BLaER1 treated with 17β-estradiol and CSF1 and Interleukin-3, amounts not matched to agents 10 nM and 100 nM (cell line): ENCODE data around the gene GSTP1.

ENCODE experiments used
- H3K27ac ChIP-seq, 11 experiments: shearing (Covaris generic); formaldehyde crosslinking; 2 replicates each; pipeline ENCODE4 v1.8.1; 2022
- H3K27me3 ChIP-seq, 11 experiments: shearing (Covaris generic); formaldehyde crosslinking; 2 replicates each; pipeline ENCODE4 v1.8.1; 2022
- H3K36me3 ChIP-seq, 11 experiments: shearing (Covaris generic); formaldehyde crosslinking; 2 replicates each; pipeline ENCODE4 v1.8.1; 2022
- H3K4me1 ChIP-seq, 10 experiments: shearing (Covaris generic); formaldehyde crosslinking; 2 replicates each; pipeline ENCODE4 v1.8.1; 2022
- H3K4me2 ChIP-seq, 11 experiments: shearing (Covaris generic); formaldehyde crosslinking; 2 replicates each; pipeline ENCODE4 v1.8.1; 2022
- H3K4me3 ChIP-seq, 10 experiments: shearing (Covaris generic); formaldehyde crosslinking; 2 replicates each; pipeline ENCODE4 v1.8.1; 2022
- H3K9ac ChIP-seq, 11 experiments: shearing (Covaris generic); formaldehyde crosslinking; 2 replicates each; pipeline ENCODE4 v1.8.1; 2022
- H3K9me3 ChIP-seq, 11 experiments: shearing (Covaris generic); formaldehyde crosslinking; replicated peaks in 1 of 11; 2 replicates each; pipeline ENCODE4 v1.8.1; 2022
- H4K20me1 ChIP-seq, 11 experiments: shearing (Covaris generic); formaldehyde crosslinking; 2 replicates each; pipeline ENCODE4 v1.8.1; 2022
- Cebpa-rat ChIP-seq, 11 experiments: shearing (Covaris generic); IDR thresholded peaks; 2 replicates each; pipeline ENCODE4 v1.8.1; 2022

GSTP1 gene

GRCh38 chr11:67574938-67575337 lies 8.7 kb upstream of the GSTP1 start:
- TF ChIP-seq Cebpa-rat (IDR thresholded peaks at IDR 0.05): no peak
- Histone ChIP-seq H4K20me1 (no peaks in the 10 kb centered on the region; a peak in 1 of 22 replicates), H3K9me3 (no peaks in the 10 kb centered on the region), H3K27me3 (no peaks in the 10 kb centered on the region), H3K4me2 (no peak overlapping the region), H3K4me1 (peaks cover 14 to 44% (median 27%) of the 10 kb centered on the region in 10 experiments), H3K9ac (no peak overlapping the region), H3K27ac (no peak overlapping the region), H3K36me3 (no peaks in the 10 kb centered on the region), H3K4me3 (no peak overlapping the region)

GRCh38 chr11:67576735-67577475 lies 6.7 kb upstream of the GSTP1 start:
- Histone ChIP-seq H3K9ac (no peak overlapping the region), H3K27me3 (peaks cover 0 to 13% (median 7%) of the 10 kb centered on the region in 11 experiments; a peak in 11 of 22 replicates), H3K4me3 (no peak overlapping the region), H3K4me1 (peaks cover 23 to 61% (median 45%) of the 10 kb centered on the region in 10 experiments), H3K36me3 (no peaks in the 10 kb centered on the region), H3K4me2 (0 out of 22 replicates have a peak overlapping the region, but pooled peaks of 1 of the 11 experiments have one; percentile 3), H3K27ac (no peak overlapping the region), H3K9me3 (no peaks in the 10 kb centered on the region), H4K20me1 (no peaks in the 10 kb centered on the region; a peak in 1 of 22 replicates)
- TF ChIP-seq Cebpa-rat (IDR thresholded peaks at IDR 0.05): no peak

- H3K4me1 ChIP-seq: peaks cover 31 to 62% (median 51%) of the 10 kb centered on the region in 10 experiments
- H3K27me3 ChIP-seq: peaks cover 0 to 13% (median 8%) of the 10 kb centered on the region in 11 experiments; a peak in 11 of 22 replicates
- peak overlapping the region in 6 of 11 experiments; percentile 1 to 70 (median 30); a peak in 2 of 22 replicates for H3K4me2 ChIP-seq
- no peak for TF ChIP-seq Cebpa-rat (IDR thresholded peaks at IDR 0.05)
- H3K4me3 ChIP-seq: no peak overlapping the region
- no peak overlapping the region for H3K27ac ChIP-seq
- H3K9me3 ChIP-seq: no peaks in the 10 kb centered on the region
- no peak overlapping the region; a peak in 1 of 22 replicates for H3K9ac ChIP-seq
- no peaks in the 10 kb centered on the region; a peak in 1 of 22 replicates for H4K20me1 ChIP-seq
- H3K36me3 ChIP-seq: no peaks in the 10 kb centered on the region
These were observed 5.7 kb upstream of the GSTP1 start for GRCh38 chr11:67577951-67578350.

- Histone ChIP-seq H3K36me3 (peaks cover 3 to 22% (median 20%) of the 10 kb centered on the region in 11 experiments; a peak in 20 of 22 replicates), H3K4me2 (peak overlapping the region; percentile 85 to 100 (median 99); a peak in 20 of 22 replicates), H3K27me3 (peaks cover 0 to 13% (median 8%) of the 10 kb centered on the region in 11 experiments; a peak in 11 of 22 replicates), H3K4me1 (peaks cover 54 to 79% (median 72%) of the 10 kb centered on the region in 10 experiments), H3K27ac (no peak overlapping the region), H4K20me1 (peaks cover 13 to 25% (median 24%) of the 10 kb centered on the region in 11 experiments; a peak in 21 of 22 replicates), H3K9me3 (0 out of 22 replicates have a peak, but pooled peaks cover 0 to 3% (median 0%) of the 10 kb centered on the region in 11 experiments), H3K9ac (peak overlapping the region in 2 of 11 experiments; percentile 11 to 43; a peak in 1 of 22 replicates), H3K4me3 (no peak overlapping the region)
- TF ChIP-seq Cebpa-rat (IDR thresholded peaks at IDR 0.05): no peak
These were observed 2.1 kb upstream of the GSTP1 start for GRCh38 chr11:67581469-67581868.

GRCh38 chr11:67582011-67582410 lies 1.6 kb upstream of the GSTP1 start:
- Histone ChIP-seq H3K27me3 (peaks cover 0 to 13% (median 8%) of the 10 kb centered on the region in 11 experiments; a peak in 11 of 22 replicates), H4K20me1 (peaks cover 14 to 31% (median 29%) of the 10 kb centered on the region in 11 experiments; a peak in 21 of 22 replicates), H3K4me2 (peak overlapping the region; percentile 85 to 100 (median 99)), H3K4me1 (peaks cover 59 to 85% (median 77%) of the 10 kb centered on the region in 10 experiments), H3K27ac (peak overlapping the region in 3 of 11 experiments; percentile 89 to 94 (median 94); a peak in 3 of 22 replicates), H3K9ac (0 out of 22 replicates have a peak overlapping the region, but pooled peaks of 1 of the 11 experiments have one; percentile 11), H3K36me3 (peaks cover 3 to 27% (median 26%) of the 10 kb centered on the region in 11 experiments; a peak in 20 of 22 replicates), H3K9me3 (peaks cover 0 to 8% (median 0%) of the 10 kb centered on the region in 11 experiments; a peak in 1 of 22 replicates), H3K4me3 (no peak overlapping the region)
- no peak for TF ChIP-seq Cebpa-rat (IDR thresholded peaks at IDR 0.05)

GRCh38 chr11:67584205-67584880 lies 731 bp downstream of the GSTP1 start:
- H3K36me3 ChIP-seq: peaks cover 7 to 50% (median 45%) of the 10 kb centered on the region in 11 experiments; a peak in 20 of 22 replicates
- peaks cover 0 to 13% (median 8%) of the 10 kb centered on the region in 11 experiments; a peak in 11 of 22 replicates for H3K27me3 ChIP-seq
- H3K4me3 ChIP-seq: peak overlapping the region; percentile 54 to 85 (median 76)
- H3K9ac ChIP-seq: peak overlapping the region; percentile 80 to 97 (median 92)
- H3K4me2 ChIP-seq: peak overlapping the region; percentile 85 to 100 (median 99)
- no peak for TF ChIP-seq Cebpa-rat (IDR thresholded peaks at IDR 0.05)
- H4K20me1 ChIP-seq: peaks cover 14 to 52% (median 42%) of the 10 kb centered on the region in 11 experiments; a peak in 21 of 22 replicates
- peaks cover 0 to 12% (median 0%) of the 10 kb centered on the region in 11 experiments; a peak in 2 of 22 replicates for H3K9me3 ChIP-seq
- peak overlapping the region; percentile 69 to 97 (median 94); a peak in 21 of 22 replicates for H3K27ac ChIP-seq
- H3K4me1 ChIP-seq: peaks cover 78 to 86% (median 84%) of the 10 kb centered on the region in 10 experiments

- H3K27me3 ChIP-seq: peaks cover 0 to 13% (median 8%) of the 10 kb centered on the region in 11 experiments; a peak in 11 of 22 replicates
- no peak for TF ChIP-seq Cebpa-rat (IDR thresholded peaks at IDR 0.05)
- H3K4me1 ChIP-seq: peaks cover 69 to 78% (median 76%) of the 10 kb centered on the region in 10 experiments
- H3K9ac ChIP-seq: peak overlapping the region; percentile 80 to 97 (median 92); a peak in 21 of 22 replicates
- H3K27ac ChIP-seq: peak overlapping the region in 9 of 11 experiments; percentile 85 to 97 (median 94); a peak in 18 of 22 replicates
- H3K4me2 ChIP-seq: peak overlapping the region; percentile 85 to 100 (median 99)
- H3K36me3 ChIP-seq: peaks cover 7 to 55% (median 48%) of the 10 kb centered on the region in 11 experiments; a peak in 20 of 22 replicates
- H3K9me3 ChIP-seq: peaks cover 0 to 12% (median 0%) of the 10 kb centered on the region in 11 experiments; a peak in 2 of 22 replicates
- peaks cover 14 to 52% (median 42%) of the 10 kb centered on the region in 11 experiments; a peak in 21 of 22 replicates for H4K20me1 ChIP-seq
- H3K4me3 ChIP-seq: peak overlapping the region; percentile 54 to 85 (median 76); a peak in 19 of 20 replicates
These were observed 1.6 kb downstream of the GSTP1 start for GRCh38 chr11:67584881-67585873.
